Measurements from ENCODE around the gene SLC48A1.

The SLC48A1 gene

DNA sequence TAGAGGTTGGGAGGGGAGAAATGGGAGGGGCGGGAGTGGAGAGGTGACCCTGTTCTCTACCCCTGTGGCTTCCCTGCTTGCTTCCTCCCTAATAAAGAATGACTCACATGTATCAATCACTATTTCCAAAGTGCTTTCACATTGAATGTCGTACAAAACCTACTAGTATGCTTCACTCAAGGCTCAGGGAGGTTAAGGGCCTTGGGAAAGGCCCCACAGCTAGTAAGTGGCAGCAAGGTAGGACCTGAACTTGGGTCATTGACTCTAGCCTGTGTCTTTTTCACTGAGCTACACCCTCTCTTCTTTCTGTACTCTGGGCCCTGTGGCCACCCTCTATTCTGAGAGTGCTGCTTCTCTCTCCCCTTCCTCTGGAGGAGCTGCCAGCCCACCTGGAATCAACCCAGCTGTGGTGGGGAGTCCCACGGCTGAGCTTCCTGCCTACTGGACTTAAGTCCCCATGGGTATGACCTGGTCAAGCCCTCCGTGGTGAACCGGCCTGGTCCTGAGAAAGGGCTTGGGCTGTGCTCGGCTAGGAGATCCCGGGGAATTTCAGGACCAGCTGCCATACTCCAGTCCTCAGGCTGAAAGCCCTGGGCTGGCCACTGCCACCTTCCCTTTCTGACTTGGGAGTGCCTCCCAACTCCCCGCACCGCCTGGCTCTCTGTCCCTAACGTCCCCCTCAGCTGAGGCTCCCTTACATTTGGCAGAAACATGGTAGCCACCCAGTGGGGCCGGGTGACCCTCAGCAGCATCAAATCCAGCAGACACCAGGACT, 13.0 kb downstream of the SLC48A1 start:
- no peak for ATAC-seq
- TF ChIP-seq OSR1 (CRISPR knock-in tag; IDR thresholded peaks at IDR 0.05) (no peak), BACH2 (CRISPR knock-in tag; IDR thresholded peaks at IDR 0.05; ENCODE audit: borderline replicate concordance) (no peak), CSDC2 (CRISPR knock-in tag; IDR thresholded peaks at IDR 0.05) (no peak), ISL1 (CRISPR knock-in tag; IDR thresholded peaks at IDR 0.05) (no peak), TCF4 (CRISPR knock-in tag; IDR thresholded peaks at IDR 0.05; ENCODE audit: borderline replicate concordance) (no peak), RARB (CRISPR knock-in tag; IDR thresholded peaks at IDR 0.05) (no peak)

DNA sequence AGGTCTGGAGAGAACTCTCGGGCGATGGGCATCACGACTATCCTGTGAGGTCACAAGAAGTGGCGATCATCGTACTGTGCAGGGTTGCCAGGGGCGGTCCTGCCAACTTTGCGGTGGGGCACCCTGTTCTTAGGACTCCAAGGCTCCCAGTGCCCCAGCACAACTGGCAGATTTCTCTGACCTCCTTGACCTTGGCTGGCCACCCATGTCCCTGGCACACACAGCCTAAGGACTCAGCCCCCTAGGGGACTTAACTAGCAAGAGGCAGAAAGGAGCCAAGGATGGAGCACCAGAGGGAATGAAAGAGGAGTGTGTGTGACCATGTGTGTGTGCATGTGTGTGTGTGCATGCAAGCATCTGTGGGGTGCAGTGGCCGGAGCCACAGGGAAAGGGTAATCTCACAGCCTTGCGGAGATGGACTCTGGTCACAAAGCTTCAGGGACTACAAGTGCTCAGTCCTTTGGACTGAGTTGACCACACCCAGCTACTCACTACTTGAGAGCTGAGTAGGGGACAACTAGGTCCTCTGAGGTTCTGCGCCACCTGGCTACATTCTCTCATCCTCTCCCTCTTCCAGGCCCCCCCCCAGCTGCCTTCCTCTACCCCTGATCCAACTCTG, 13.7 kb downstream of the SLC48A1 start:
- TF ChIP-seq ARNTL (CRISPR knock-in tag; IDR thresholded peaks at IDR 0.05; ENCODE audit: borderline replicate concordance, low read depth) (no peak), CSDC2 (CRISPR knock-in tag; IDR thresholded peaks at IDR 0.05) (no peak), ISL1 (CRISPR knock-in tag; IDR thresholded peaks at IDR 0.05) (no peak), ZNF8 (CRISPR knock-in tag; IDR thresholded peaks at IDR 0.05) (no peak), OSR1 (CRISPR knock-in tag; IDR thresholded peaks at IDR 0.05) (no peak), BACH2 (CRISPR knock-in tag; IDR thresholded peaks at IDR 0.05; ENCODE audit: borderline replicate concordance) (no peak), ZC3H10 (CRISPR knock-in tag; IDR thresholded peaks at IDR 0.05) (no peak), ZNF70 (CRISPR knock-in tag; IDR thresholded peaks at IDR 0.05) (no peak), ZNF565 (CRISPR knock-in tag; conservative IDR thresholded peaks at IDR 0.05; ENCODE audit: low read depth) (no peak), GLIS3 (CRISPR knock-in tag; IDR thresholded peaks at IDR 0.05) (no peak), PPARA (CRISPR knock-in tag; IDR thresholded peaks at IDR 0.05; ENCODE audit: borderline replicate concordance) (no peak), SNAI2 (CRISPR knock-in tag; IDR thresholded peaks at IDR 0.05) (no peak), ZFP3 (CRISPR knock-in tag; IDR thresholded peaks at IDR 0.05) (no peak), ZFP30 (CRISPR knock-in tag; IDR thresholded peaks at IDR 0.05) (no peak)
- TF ChIP-seq, protein P1, sequence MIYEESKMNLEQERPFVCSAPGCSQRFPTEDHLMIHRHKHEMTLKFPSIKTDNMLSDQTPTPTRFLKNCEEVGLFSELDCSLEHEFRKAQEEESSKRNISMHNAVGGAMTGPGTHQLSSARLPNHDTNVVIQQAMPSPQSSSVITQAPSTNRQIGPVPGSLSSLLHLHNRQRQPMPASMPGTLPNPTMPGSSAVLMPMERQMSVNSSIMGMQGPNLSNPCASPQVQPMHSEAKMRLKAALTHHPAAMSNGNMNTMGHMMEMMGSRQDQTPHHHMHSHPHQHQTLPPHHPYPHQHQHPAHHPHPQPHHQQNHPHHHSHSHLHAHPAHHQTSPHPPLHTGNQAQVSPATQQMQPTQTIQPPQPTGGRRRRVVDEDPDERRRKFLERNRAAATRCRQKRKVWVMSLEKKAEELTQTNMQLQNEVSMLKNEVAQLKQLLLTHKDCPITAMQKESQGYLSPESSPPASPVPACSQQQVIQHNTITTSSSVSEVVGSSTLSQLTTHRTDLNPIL (CRISPR knock-in tag; IDR thresholded peaks at IDR 0.05; ENCODE audit: low read depth), result no peak
- TF ChIP-seq, protein P2, sequence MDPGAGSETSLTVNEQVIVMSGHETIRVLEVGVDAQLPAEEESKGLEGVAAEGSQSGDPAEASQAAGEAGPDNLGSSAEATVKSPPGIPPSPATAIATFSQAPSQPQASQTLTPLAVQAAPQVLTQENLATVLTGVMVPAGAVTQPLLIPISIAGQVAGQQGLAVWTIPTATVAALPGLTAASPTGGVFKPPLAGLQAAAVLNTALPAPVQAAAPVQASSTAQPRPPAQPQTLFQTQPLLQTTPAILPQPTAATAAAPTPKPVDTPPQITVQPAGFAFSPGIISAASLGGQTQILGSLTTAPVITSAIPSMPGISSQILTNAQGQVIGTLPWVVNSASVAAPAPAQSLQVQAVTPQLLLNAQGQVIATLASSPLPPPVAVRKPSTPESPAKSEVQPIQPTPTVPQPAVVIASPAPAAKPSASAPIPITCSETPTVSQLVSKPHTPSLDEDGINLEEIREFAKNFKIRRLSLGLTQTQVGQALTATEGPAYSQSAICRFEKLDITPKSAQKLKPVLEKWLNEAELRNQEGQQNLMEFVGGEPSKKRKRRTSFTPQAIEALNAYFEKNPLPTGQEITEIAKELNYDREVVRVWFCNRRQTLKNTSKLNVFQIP (CRISPR knock-in tag; IDR thresholded peaks at IDR 0.05; ENCODE audit: borderline replicate concordance, low read depth), result no peak
- TF ChIP-seq, protein P3, sequence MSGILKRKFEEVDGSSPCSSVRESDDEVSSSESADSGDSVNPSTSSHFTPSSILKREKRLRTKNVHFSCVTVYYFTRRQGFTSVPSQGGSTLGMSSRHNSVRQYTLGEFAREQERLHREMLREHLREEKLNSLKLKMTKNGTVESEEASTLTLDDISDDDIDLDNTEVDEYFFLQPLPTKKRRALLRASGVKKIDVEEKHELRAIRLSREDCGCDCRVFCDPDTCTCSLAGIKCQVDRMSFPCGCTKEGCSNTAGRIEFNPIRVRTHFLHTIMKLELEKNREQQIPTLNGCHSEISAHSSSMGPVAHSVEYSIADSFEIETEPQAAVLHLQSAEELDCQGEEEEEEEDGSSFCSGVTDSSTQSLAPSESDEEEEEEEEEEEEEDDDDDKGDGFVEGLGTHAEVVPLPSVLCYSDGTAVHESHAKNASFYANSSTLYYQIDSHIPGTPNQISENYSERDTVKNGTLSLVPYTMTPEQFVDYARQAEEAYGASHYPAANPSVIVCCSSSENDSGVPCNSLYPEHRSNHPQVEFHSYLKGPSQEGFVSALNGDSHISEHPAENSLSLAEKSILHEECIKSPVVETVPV (CRISPR knock-in tag; IDR thresholded peaks at IDR 0.05), result no peak
- TF ChIP-seq, protein P4, sequence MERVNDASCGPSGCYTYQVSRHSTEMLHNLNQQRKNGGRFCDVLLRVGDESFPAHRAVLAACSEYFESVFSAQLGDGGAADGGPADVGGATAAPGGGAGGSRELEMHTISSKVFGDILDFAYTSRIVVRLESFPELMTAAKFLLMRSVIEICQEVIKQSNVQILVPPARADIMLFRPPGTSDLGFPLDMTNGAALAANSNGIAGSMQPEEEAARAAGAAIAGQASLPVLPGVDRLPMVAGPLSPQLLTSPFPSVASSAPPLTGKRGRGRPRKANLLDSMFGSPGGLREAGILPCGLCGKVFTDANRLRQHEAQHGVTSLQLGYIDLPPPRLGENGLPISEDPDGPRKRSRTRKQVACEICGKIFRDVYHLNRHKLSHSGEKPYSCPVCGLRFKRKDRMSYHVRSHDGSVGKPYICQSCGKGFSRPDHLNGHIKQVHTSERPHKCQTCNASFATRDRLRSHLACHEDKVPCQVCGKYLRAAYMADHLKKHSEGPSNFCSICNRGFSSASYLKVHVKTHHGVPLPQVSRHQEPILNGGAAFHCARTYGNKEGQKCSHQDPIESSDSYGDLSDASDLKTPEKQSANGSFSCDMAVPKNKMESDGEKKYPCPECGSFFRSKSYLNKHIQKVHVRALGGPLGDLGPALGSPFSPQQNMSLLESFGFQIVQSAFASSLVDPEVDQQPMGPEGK (CRISPR knock-in tag; IDR thresholded peaks at IDR 0.05; ENCODE audit: borderline replicate concordance), result no peak
- ATAC-seq, result no peak

DNA sequence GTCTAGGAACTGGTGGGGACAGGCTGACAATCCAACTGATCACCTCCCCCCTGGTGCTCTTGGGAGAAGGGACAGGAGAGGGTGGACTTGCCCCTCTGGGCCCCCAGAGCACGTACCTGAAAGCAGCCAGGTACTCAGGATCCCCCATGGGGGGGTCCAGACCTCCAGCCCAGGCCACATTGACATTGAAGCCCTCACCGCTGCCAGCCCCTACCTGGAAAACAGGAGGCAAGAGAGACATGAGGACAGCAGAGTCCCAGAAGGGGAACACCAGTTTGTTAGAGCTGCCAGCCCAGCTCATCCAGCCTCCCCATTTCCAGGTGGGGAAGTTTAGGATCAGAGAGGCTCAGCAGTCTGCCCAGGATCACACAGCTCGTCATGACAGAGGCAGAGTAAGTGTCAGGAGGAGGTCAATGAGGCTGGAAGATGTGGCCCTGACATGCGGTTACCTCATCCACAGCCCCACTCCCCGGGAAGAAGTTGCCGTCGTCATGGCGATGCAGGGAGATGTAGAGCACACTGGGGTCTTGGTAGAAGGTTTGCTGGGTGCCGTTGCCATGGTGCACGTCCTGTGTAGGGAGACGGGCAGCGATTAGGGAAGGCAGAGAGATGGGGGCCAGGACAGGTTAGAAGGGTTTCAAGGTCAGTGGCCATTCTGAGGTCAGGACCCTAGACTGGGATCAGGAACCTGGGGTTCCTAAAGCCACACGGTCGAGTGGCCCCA, 14.7 kb downstream of the SLC48A1 start:
- TF ChIP-seq ESRRG (CRISPR knock-in tag; IDR thresholded peaks at IDR 0.05), result no peak
- no peak for TF ChIP-seq ZNF8 (CRISPR knock-in tag; IDR thresholded peaks at IDR 0.05)
- TF ChIP-seq, protein P3 (CRISPR knock-in tag; IDR thresholded peaks at IDR 0.05), result no peak
- no peak for TF ChIP-seq BACH2 (CRISPR knock-in tag; IDR thresholded peaks at IDR 0.05; ENCODE audit: borderline replicate concordance)
- TF ChIP-seq TOX (CRISPR knock-in tag; IDR thresholded peaks at IDR 0.05; ENCODE audit: borderline replicate concordance), result no peak
- no peak for TF ChIP-seq PPARA (CRISPR knock-in tag; IDR thresholded peaks at IDR 0.05; ENCODE audit: borderline replicate concordance)
- TF ChIP-seq, protein P2 (CRISPR knock-in tag; IDR thresholded peaks at IDR 0.05; ENCODE audit: borderline replicate concordance, low read depth), result no peak
- TF ChIP-seq ZFP3 (CRISPR knock-in tag; IDR thresholded peaks at IDR 0.05), result no peak
- TF ChIP-seq ZFP30 (CRISPR knock-in tag; IDR thresholded peaks at IDR 0.05), result no peak
- TF ChIP-seq OSR1 (CRISPR knock-in tag; IDR thresholded peaks at IDR 0.05), result no peak
- ATAC-seq, result no peak

All from SK-N-SH treated with all-trans-retinoic acid at 6 μM for 48 hours (cell line).